ENCODE measurements around the gene GHRHR.

GHRHR gene

GRCh38 chr7:30931161-30931928 lies 32.4 kb upstream of the GHRHR start:
- Histone ChIP-seq H3K27ac (ENCODE audit: low read length) (no peak overlapping the region), H3K4me1 (ENCODE audit: insufficient read depth, low read length) (no peaks in the 10 kb centered on the region), H3K4me3 (ENCODE audit: low read length) (no peak overlapping the region)

GRCh38 chr7:30931929-30932540 lies 31.7 kb upstream of the GHRHR start:
- H3K27me3 ChIP-seq (ENCODE audit: insufficient read depth, low read length): peaks cover 19% of the 10 kb centered on the region
- H3K9me3 ChIP-seq (ENCODE audit: insufficient read depth, low read depth, low read length): no peaks in the 10 kb centered on the region
- no peaks in the 10 kb centered on the region for H3K36me3 ChIP-seq (ENCODE audit: insufficient read depth, low read depth, low read length)
- no peaks in the 10 kb centered on the region for H3K4me1 ChIP-seq (ENCODE audit: insufficient read depth, low read length)
- H3K27ac ChIP-seq (ENCODE audit: low read length): no peak overlapping the region
- H3K4me3 ChIP-seq (ENCODE audit: low read length): no peak overlapping the region
- H3K9ac ChIP-seq (ENCODE audit: low read depth, low read length): no peak overlapping the region

More at GRCh38 chr7:30931161-30931928, 32.4 kb upstream of the GHRHR start:
- Histone ChIP-seq H3K36me3 (ENCODE audit: insufficient read depth, low read depth, low read length) (no peaks in the 10 kb centered on the region), H3K9me3 (ENCODE audit: insufficient read depth, low read depth, low read length) (no peaks in the 10 kb centered on the region), H3K9ac (ENCODE audit: low read depth, low read length) (no peak overlapping the region), H3K27me3 (ENCODE audit: insufficient read depth, low read length) (peaks cover 19% of the 10 kb centered on the region)

DNA sequence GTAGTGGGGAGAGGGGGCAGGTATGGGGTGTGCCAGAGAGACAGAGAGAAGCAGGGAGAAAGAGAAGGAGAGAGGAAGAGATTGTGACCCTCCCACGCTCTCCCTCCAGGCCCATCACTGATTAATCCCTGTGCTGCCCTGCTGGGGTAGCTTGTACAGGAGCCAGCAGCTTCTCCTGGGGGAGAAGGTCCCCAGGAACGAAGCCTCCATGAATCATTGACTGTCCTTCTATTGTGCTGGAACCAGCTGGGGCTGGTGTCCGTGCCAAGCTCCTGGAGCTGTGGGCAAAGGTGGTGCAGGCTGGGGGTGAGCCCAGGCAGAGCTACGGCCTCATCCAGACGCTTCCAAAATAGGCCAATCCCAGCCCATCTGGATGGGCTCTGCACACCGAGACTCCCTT lies 31.2 kb upstream of the GHRHR start:
- Histone ChIP-seq H3K9ac (ENCODE audit: low read depth, low read length) (no peak overlapping the region), H3K4me3 (ENCODE audit: low read length) (no peak overlapping the region), H3K27me3 (ENCODE audit: insufficient read depth, low read length) (peaks cover 19% of the 10 kb centered on the region), H3K4me1 (ENCODE audit: insufficient read depth, low read length) (no peaks in the 10 kb centered on the region), H3K36me3 (ENCODE audit: insufficient read depth, low read depth, low read length) (no peaks in the 10 kb centered on the region), H3K27ac (ENCODE audit: low read length) (no peak overlapping the region), H3K9me3 (ENCODE audit: insufficient read depth, low read depth, low read length) (no peaks in the 10 kb centered on the region)

GRCh38 chr7:30933124-30933974 lies 30.4 kb upstream of the GHRHR start:
- H3K27me3 ChIP-seq (ENCODE audit: insufficient read depth, low read length): peaks cover 19% of the 10 kb centered on the region
- H3K4me1 ChIP-seq (ENCODE audit: insufficient read depth, low read length): no peaks in the 10 kb centered on the region
- H3K9ac ChIP-seq (ENCODE audit: low read depth, low read length): no peak overlapping the region
- no peak overlapping the region for H3K27ac ChIP-seq (ENCODE audit: low read length)
- no peaks in the 10 kb centered on the region for H3K9me3 ChIP-seq (ENCODE audit: insufficient read depth, low read depth, low read length)
- no peaks in the 10 kb centered on the region for H3K36me3 ChIP-seq (ENCODE audit: insufficient read depth, low read depth, low read length)
- H3K4me3 ChIP-seq (ENCODE audit: low read length): no peak overlapping the region

GRCh38 chr7:30934225-30934624 lies 29.5 kb upstream of the GHRHR start:
- no peak overlapping the region for H3K4me3 ChIP-seq (ENCODE audit: low read length)
- H3K4me1 ChIP-seq (ENCODE audit: insufficient read depth, low read length): no peaks in the 10 kb centered on the region
- H3K36me3 ChIP-seq (ENCODE audit: insufficient read depth, low read depth, low read length): no peaks in the 10 kb centered on the region
- H3K9me3 ChIP-seq (ENCODE audit: insufficient read depth, low read depth, low read length): no peaks in the 10 kb centered on the region
- H3K27me3 ChIP-seq (ENCODE audit: insufficient read depth, low read length): peaks cover 19% of the 10 kb centered on the region
- no peak overlapping the region for H3K9ac ChIP-seq (ENCODE audit: low read depth, low read length)
- no peak overlapping the region for H3K27ac ChIP-seq (ENCODE audit: low read length)

DNA sequence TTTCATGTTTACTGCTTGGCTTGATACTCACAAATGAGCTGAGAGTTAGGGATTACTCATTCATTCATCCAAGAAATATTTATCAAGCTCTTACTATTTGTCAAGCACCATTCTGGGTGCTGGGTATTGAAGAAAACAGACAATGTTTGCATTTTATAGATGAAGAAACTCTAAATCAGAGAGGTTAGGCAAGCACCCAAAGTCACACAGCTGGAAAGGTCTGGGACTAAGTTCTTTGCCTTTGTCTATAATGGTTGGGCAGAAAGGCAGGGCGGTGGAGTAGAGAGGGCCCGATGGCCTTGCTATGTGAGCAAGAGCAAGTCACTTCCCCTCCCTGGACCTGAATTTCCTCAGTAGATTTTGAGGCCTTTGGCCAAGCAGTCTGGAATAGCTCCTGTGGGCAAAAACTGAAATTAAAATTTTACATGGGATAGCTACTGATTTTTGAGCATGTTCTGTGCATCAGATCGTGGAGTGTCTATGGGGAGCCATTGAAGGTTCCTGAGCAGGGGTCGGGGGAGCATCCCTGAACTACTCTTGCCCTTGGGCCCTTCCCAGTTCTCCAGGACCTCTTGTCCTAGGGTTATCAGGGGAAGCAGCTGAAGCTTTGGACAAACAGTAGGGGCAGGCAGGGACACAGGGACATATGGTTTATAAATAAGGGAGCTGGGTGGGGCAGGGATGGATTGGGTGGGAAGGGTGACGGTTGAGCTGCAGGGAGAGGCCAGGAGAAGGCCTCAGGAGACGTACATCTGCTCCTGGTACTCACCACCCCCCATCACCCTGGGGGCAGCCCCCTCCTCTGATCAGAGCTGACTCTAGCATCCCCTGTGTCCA lies 28.8 kb upstream of the GHRHR start:
- Histone ChIP-seq H3K27me3 (ENCODE audit: insufficient read depth, low read length) (peaks cover 19% of the 10 kb centered on the region), H3K9ac (ENCODE audit: low read depth, low read length) (no peak overlapping the region), H3K9me3 (ENCODE audit: insufficient read depth, low read depth, low read length) (no peaks in the 10 kb centered on the region), H3K36me3 (ENCODE audit: insufficient read depth, low read depth, low read length) (no peaks in the 10 kb centered on the region), H3K27ac (ENCODE audit: low read length) (no peak overlapping the region), H3K4me3 (ENCODE audit: low read length) (no peak overlapping the region), H3K4me1 (ENCODE audit: insufficient read depth, low read length) (no peaks in the 10 kb centered on the region)

- Histone ChIP-seq H3K9me3 (ENCODE audit: insufficient read depth, low read depth, low read length) (no peaks in the 10 kb centered on the region), H3K9ac (ENCODE audit: low read depth, low read length) (no peak overlapping the region), H3K36me3 (ENCODE audit: insufficient read depth, low read depth, low read length) (no peaks in the 10 kb centered on the region), H3K4me1 (ENCODE audit: insufficient read depth, low read length) (no peaks in the 10 kb centered on the region), H3K4me3 (ENCODE audit: low read length) (no peak overlapping the region), H3K27ac (ENCODE audit: low read length) (no peak overlapping the region), H3K27me3 (ENCODE audit: insufficient read depth, low read length) (peaks cover 19% of the 10 kb centered on the region)
Measured at GRCh38 chr7:30935569-30935877, 28.2 kb upstream of the GHRHR start.

GRCh38 chr7:30936650-30937245 lies 27.0 kb upstream of the GHRHR start:
- H3K27ac ChIP-seq (ENCODE audit: low read length): no peak overlapping the region
- no peaks in the 10 kb centered on the region for H3K36me3 ChIP-seq (ENCODE audit: insufficient read depth, low read depth, low read length)
- H3K9me3 ChIP-seq (ENCODE audit: insufficient read depth, low read depth, low read length): no peaks in the 10 kb centered on the region
- peaks cover 19% of the 10 kb centered on the region for H3K27me3 ChIP-seq (ENCODE audit: insufficient read depth, low read length)
- no peaks in the 10 kb centered on the region for H3K4me1 ChIP-seq (ENCODE audit: insufficient read depth, low read length)
- no peak overlapping the region for H3K4me3 ChIP-seq (ENCODE audit: low read length)
- no peak overlapping the region for H3K9ac ChIP-seq (ENCODE audit: low read depth, low read length)

GRCh38 chr7:30937416-30937815 lies 26.3 kb upstream of the GHRHR start:
- Histone ChIP-seq H3K27me3 (ENCODE audit: insufficient read depth, low read length) (peaks cover 17% of the 10 kb centered on the region), H3K4me1 (ENCODE audit: insufficient read depth, low read length) (no peaks in the 10 kb centered on the region), H3K27ac (ENCODE audit: low read length) (no peak overlapping the region), H3K9ac (ENCODE audit: low read depth, low read length) (no peak overlapping the region), H3K36me3 (ENCODE audit: insufficient read depth, low read depth, low read length) (no peaks in the 10 kb centered on the region), H3K4me3 (ENCODE audit: low read length) (no peak overlapping the region), H3K9me3 (ENCODE audit: insufficient read depth, low read depth, low read length) (no peaks in the 10 kb centered on the region)

GRCh38 chr7:30938435-30939316 lies 25.1 kb upstream of the GHRHR start:
- H3K4me1 ChIP-seq (ENCODE audit: insufficient read depth, low read length): no peaks in the 10 kb centered on the region
- H3K36me3 ChIP-seq (ENCODE audit: insufficient read depth, low read depth, low read length): no peaks in the 10 kb centered on the region
- no peaks in the 10 kb centered on the region for H3K9me3 ChIP-seq (ENCODE audit: insufficient read depth, low read depth, low read length)
- H3K4me3 ChIP-seq (ENCODE audit: low read length): peak overlapping the region; percentile 64; the same call in 1 of the 2 replicates
- peaks cover 9% of the 10 kb centered on the region; the same call in 1 of the 2 replicates for H3K27me3 ChIP-seq (ENCODE audit: insufficient read depth, low read length)
- H3K27ac ChIP-seq (ENCODE audit: low read length): peak overlapping the region; percentile 67
- H3K9ac ChIP-seq (ENCODE audit: low read depth, low read length): peak overlapping the region; percentile 78; the same call in 1 of the 2 replicates
